ENCODE results near the gene DNAH10.

Gene DNAH10

DNA sequence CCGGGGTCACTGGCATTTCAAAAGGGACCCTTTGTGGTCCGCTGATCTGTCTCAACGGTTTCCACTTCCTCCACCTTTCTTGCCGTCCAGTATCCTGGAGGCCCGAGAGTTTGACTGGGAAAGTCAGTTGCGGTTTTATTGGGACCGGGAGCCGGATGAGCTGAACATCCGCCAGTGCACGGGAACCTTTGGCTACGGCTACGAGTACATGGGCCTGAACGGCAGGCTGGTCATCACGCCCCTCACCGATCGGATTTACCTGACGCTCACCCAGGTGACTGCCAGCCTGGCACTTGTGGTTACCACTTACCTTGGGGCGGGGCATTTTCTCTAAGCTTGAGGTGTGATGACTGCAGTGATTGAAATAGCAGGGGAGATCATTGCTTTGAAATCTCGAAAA lies 83.8 kb downstream of the DNAH10 start:
- no peak overlapping the region for H3K4me3 ChIP-seq (ENCODE audit: low read length)
- H3K9ac ChIP-seq (ENCODE audit: low read depth, low read length), result no peak overlapping the region
- H3K27ac ChIP-seq (ENCODE audit: low read depth, low read length), result no peak overlapping the region
- no peaks in the 10 kb centered on the region for H3K36me3 ChIP-seq (ENCODE audit: insufficient read depth, low read length)
- no peaks in the 10 kb centered on the region for H3K9me3 ChIP-seq (ENCODE audit: insufficient read depth, low read depth, low read length)
- WGBS, result 95% methylated on average over 19 of the region's 19 CpGs
- H3K27me3 ChIP-seq (ENCODE audit: insufficient read depth, low read length), result no peaks in the 10 kb centered on the region; the same call in 1 of the 2 replicates
- H3K4me1 ChIP-seq (ENCODE audit: insufficient read depth, low read length), result no peaks in the 10 kb centered on the region

DNA sequence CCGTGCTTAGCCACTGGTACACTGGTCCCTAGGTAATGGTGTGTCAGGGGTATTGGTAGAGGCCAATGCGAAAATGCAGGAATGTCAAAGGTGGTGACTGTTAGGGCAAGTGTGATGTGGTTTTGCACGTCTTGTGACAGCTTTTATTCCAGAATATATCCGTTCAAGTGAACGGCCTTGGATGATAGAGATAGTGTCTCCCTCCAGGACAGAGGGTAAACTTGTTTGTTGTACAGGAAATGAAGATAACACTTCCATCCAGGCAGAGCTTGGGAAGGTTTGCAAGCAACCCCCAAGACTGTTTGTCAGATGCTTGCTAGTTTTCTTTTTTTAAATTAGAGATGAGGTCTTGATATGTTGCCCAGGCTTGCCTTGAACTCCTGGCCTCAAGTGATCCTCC lies 84.2 kb downstream of the DNAH10 start:
- Histone ChIP-seq H3K36me3 (ENCODE audit: insufficient read depth, low read length) (no peaks in the 10 kb centered on the region), H3K9ac (ENCODE audit: low read depth, low read length) (no peak overlapping the region), H3K4me3 (ENCODE audit: low read length) (no peak overlapping the region), H3K27ac (ENCODE audit: low read depth, low read length) (no peak overlapping the region), H3K4me1 (ENCODE audit: insufficient read depth, low read length) (no peaks in the 10 kb centered on the region), H3K9me3 (ENCODE audit: insufficient read depth, low read depth, low read length) (no peaks in the 10 kb centered on the region), H3K27me3 (ENCODE audit: insufficient read depth, low read length) (no peaks in the 10 kb centered on the region)
- WGBS, result 91% methylated on average over 5 of the region's 5 CpGs

- Histone ChIP-seq H3K9me3 (ENCODE audit: insufficient read depth, low read depth, low read length) (no peaks in the 10 kb centered on the region), H3K9ac (ENCODE audit: low read depth, low read length) (no peak overlapping the region), H3K27me3 (ENCODE audit: insufficient read depth, low read length) (0 out of 2 replicates have a peak, but pooled peaks cover 2% of the 10 kb centered on the region), H3K27ac (ENCODE audit: low read depth, low read length) (no peak overlapping the region), H3K4me3 (ENCODE audit: low read length) (no peak overlapping the region), H3K4me1 (ENCODE audit: insufficient read depth, low read length) (no peaks in the 10 kb centered on the region), H3K36me3 (ENCODE audit: insufficient read depth, low read length) (no peaks in the 10 kb centered on the region)
- WGBS, result 90% methylated on average over 2 of the region's 2 CpGs
Observed at GRCh38 chr12:123847019-123847418, 84.9 kb downstream of the DNAH10 start.

DNA sequence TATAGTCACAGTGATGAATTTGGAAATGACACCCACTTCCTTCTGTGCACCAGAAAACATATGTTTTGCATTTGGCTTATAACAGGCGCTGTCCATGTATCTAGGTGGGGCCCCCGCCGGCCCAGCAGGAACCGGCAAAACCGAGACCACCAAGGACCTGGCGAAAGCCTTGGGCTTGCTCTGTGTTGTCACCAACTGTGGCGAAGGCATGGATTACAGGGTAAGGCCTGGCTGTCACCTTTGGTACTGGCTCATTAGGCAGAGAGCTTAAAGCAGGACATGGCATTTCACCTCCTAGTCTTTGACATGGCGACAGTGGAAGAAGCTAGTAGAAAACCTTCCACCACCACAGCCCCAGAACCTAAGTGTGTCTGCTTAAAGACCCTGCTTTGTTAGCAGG lies 85.8 kb downstream of the DNAH10 start:
- Histone ChIP-seq H3K36me3 (ENCODE audit: insufficient read depth, low read length) (no peaks in the 10 kb centered on the region), H3K4me3 (ENCODE audit: low read length) (no peak overlapping the region), H3K27ac (ENCODE audit: low read depth, low read length) (no peak overlapping the region), H3K4me1 (ENCODE audit: insufficient read depth, low read length) (no peaks in the 10 kb centered on the region), H3K27me3 (ENCODE audit: insufficient read depth, low read length) (peaks cover 5% of the 10 kb centered on the region; the same call in 1 of the 2 replicates), H3K9ac (ENCODE audit: low read depth, low read length) (no peak overlapping the region), H3K9me3 (ENCODE audit: insufficient read depth, low read depth, low read length) (no peaks in the 10 kb centered on the region)
- 95% methylated on average over 8 of the region's 8 CpGs for WGBS

GRCh38 chr12:123849517-123849916 lies 87.4 kb downstream of the DNAH10 start:
- no peak overlapping the region for H3K9ac ChIP-seq (ENCODE audit: low read depth, low read length)
- H3K27me3 ChIP-seq (ENCODE audit: insufficient read depth, low read length), result peaks cover 7% of the 10 kb centered on the region; the same call in 1 of the 2 replicates
- no peaks in the 10 kb centered on the region for H3K4me1 ChIP-seq (ENCODE audit: insufficient read depth, low read length)
- no peak overlapping the region for H3K4me3 ChIP-seq (ENCODE audit: low read length)
- H3K27ac ChIP-seq (ENCODE audit: low read depth, low read length), result no peak overlapping the region
- 91% methylated on average over 3 of the region's 3 CpGs for WGBS
- H3K36me3 ChIP-seq (ENCODE audit: insufficient read depth, low read length), result no peaks in the 10 kb centered on the region
- no peaks in the 10 kb centered on the region for H3K9me3 ChIP-seq (ENCODE audit: insufficient read depth, low read depth, low read length)

DNA sequence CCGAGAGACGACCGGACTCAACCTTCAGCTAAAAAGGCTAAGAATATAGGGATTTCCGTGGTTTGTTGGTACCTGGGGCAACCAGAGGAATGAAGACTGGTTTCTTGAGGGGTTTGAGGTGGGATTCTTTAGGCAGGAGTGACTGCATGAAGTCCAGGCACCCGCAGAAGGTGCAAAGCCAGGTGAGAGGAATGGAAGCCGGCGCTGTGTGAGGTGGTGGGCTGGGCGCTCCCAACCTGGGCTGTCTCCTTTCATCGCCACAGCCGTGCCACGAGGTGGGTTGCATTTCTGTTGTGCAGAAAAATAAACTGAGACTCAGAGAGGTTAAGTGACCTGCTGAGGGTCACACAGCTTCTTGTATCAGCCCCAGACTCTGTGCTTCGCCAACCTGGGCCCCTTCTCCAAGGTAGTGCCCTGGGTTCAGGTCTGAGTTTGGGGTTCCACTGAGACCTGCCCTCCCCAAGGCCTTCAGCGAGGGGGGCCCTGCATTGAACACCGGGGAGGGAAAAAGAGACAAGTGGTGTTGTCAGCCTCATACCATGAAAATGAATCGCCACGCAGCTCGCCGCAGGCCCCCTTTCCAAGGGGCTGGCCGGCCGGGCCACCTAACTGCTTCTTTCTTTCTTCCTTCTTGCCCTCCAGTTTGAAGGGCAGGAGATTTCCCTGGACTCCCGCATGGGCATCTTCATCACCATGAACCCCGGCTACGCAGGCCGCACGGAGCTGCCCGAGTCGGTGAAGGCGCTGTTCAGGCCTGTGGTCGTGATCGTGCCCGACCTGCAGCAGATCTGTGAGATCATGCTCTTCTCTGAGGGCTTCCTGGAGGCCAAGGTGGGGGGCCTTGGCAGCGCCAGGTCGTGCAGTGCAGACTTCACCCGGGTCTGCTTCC lies 88.4 kb downstream of the DNAH10 start:
- WGBS, result 94% methylated on average over 34 of the region's 34 CpGs
- Histone ChIP-seq H3K27me3 (ENCODE audit: insufficient read depth, low read length) (peaks cover 7% of the 10 kb centered on the region; the same call in 1 of the 2 replicates), H3K9ac (ENCODE audit: low read depth, low read length) (no peak overlapping the region), H3K36me3 (ENCODE audit: insufficient read depth, low read length) (no peaks in the 10 kb centered on the region), H3K4me1 (ENCODE audit: insufficient read depth, low read length) (no peaks in the 10 kb centered on the region), H3K27ac (ENCODE audit: low read depth, low read length) (no peak overlapping the region), H3K9me3 (ENCODE audit: insufficient read depth, low read depth, low read length) (no peaks in the 10 kb centered on the region), H3K4me3 (ENCODE audit: low read length) (no peak overlapping the region)

GRCh38 chr12:123853396-123854070 lies 91.4 kb downstream of the DNAH10 start:
- H3K4me1 ChIP-seq (ENCODE audit: insufficient read depth, low read length), result no peaks in the 10 kb centered on the region
- no peaks in the 10 kb centered on the region for H3K9me3 ChIP-seq (ENCODE audit: insufficient read depth, low read depth, low read length)
- no peak overlapping the region for H3K27ac ChIP-seq (ENCODE audit: low read depth, low read length)
- no peak overlapping the region for H3K9ac ChIP-seq (ENCODE audit: low read depth, low read length)
- no peaks in the 10 kb centered on the region for H3K36me3 ChIP-seq (ENCODE audit: insufficient read depth, low read length)
- H3K27me3 ChIP-seq (ENCODE audit: insufficient read depth, low read length), result peaks cover 7% of the 10 kb centered on the region; the same call in 1 of the 2 replicates
- 89% methylated on average over 28 of the region's 28 CpGs for WGBS
- no peak overlapping the region for H3K4me3 ChIP-seq (ENCODE audit: low read length)

DNA sequence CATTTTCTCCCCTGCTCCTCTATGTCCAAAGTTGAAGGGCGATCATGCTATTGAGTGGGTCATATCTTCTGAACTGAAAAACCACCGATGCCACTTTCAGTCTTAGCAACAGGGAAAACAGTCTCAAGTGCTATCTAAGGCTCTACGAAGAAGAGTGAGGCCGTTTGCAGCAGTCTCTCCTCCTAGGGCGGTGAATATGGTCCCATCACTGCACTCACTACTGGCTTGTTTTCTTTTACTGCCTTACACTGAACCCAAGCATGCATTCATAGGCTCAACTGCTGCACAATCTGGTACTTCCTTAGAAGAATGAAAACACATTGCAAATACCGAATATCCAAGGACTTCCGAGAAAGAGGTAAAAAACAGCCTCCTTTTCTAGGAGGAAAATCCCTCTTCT lies 92.1 kb downstream of the DNAH10 start:
- Histone ChIP-seq H3K9ac (ENCODE audit: low read depth, low read length) (no peak overlapping the region), H3K36me3 (ENCODE audit: insufficient read depth, low read length) (no peaks in the 10 kb centered on the region), H3K9me3 (ENCODE audit: insufficient read depth, low read depth, low read length) (no peaks in the 10 kb centered on the region), H3K27ac (ENCODE audit: low read depth, low read length) (no peak overlapping the region), H3K4me1 (ENCODE audit: insufficient read depth, low read length) (no peaks in the 10 kb centered on the region), H3K27me3 (ENCODE audit: insufficient read depth, low read length) (peaks cover 7% of the 10 kb centered on the region; the same call in 1 of the 2 replicates), H3K4me3 (ENCODE audit: low read length) (no peak overlapping the region)
- 81% methylated on average over 7 of the region's 7 CpGs for WGBS

DNA sequence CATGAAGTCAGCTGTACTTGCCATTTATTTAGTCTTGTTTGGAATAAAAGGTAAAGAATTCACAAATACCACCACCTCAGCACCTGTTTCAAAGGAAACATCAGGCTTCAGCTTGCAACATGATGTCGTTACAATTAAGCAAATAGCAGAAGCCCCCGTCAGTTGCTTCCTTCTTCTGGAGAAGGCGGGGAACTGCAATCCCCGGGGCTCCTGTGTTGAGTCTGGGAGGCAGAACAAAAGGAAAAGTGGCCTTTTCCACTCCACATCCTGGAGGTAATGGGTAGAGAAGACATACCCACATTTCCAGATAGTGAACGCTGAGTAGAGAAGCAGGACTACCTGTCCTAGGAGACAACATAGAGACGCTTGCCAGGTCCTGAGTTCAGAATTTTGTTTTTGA lies 92.8 kb downstream of the DNAH10 start:
- Histone ChIP-seq H3K36me3 (ENCODE audit: insufficient read depth, low read length) (no peaks in the 10 kb centered on the region), H3K27me3 (ENCODE audit: insufficient read depth, low read length) (peaks cover 7% of the 10 kb centered on the region; the same call in 1 of the 2 replicates), H3K9ac (ENCODE audit: low read depth, low read length) (no peak overlapping the region), H3K27ac (ENCODE audit: low read depth, low read length) (no peak overlapping the region), H3K4me1 (ENCODE audit: insufficient read depth, low read length) (no peaks in the 10 kb centered on the region), H3K4me3 (ENCODE audit: low read length) (no peak overlapping the region), H3K9me3 (ENCODE audit: insufficient read depth, low read depth, low read length) (no peaks in the 10 kb centered on the region)
- WGBS, result 69% methylated on average over 6 of the region's 6 CpGs

GRCh38 chr12:123856681-123857080 lies 94.6 kb downstream of the DNAH10 start:
- WGBS, result 94% methylated on average over 1 of the region's 1 CpG
- peaks cover 7% of the 10 kb centered on the region; the same call in 1 of the 2 replicates for H3K27me3 ChIP-seq (ENCODE audit: insufficient read depth, low read length)

DNA sequence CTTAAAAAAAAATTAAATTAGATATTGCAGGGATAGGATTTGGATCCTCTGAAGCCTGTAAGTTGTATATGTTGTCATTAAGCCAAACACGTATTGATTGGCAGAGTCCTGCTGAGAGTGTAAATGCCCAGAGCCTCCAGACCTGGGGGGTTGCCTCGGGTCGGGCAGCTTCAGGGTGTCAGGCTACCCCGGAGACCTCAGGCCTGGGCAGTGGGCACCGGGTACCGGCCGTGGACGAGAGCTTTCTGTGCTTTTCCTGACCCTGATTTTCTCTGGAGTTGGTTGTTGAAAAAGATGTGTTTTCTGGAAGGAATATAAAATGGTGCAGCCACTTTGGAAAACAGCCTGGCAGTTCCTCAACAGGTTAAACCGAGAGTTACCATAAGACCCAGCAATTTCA lies 96.1 kb downstream of the DNAH10 start:
- Histone ChIP-seq H3K4me1 (ENCODE audit: insufficient read depth, low read length) (no peaks in the 10 kb centered on the region), H3K27ac (ENCODE audit: low read depth, low read length) (no peak overlapping the region), H3K27me3 (ENCODE audit: insufficient read depth, low read length) (no peaks in the 10 kb centered on the region; the same call in 1 of the 2 replicates), H3K4me3 (ENCODE audit: low read length) (no peak overlapping the region), H3K9me3 (ENCODE audit: insufficient read depth, low read depth, low read length) (no peaks in the 10 kb centered on the region), H3K9ac (ENCODE audit: low read depth, low read length) (no peak overlapping the region), H3K36me3 (ENCODE audit: insufficient read depth, low read length) (no peaks in the 10 kb centered on the region)
- 82% methylated on average over 9 of the region's 9 CpGs for WGBS

More at GRCh38 chr12:123856681-123857080, 94.6 kb downstream of the DNAH10 start:
- H3K9me3 ChIP-seq (ENCODE audit: insufficient read depth, low read depth, low read length), result no peaks in the 10 kb centered on the region
- no peaks in the 10 kb centered on the region for H3K4me1 ChIP-seq (ENCODE audit: insufficient read depth, low read length)
- no peak overlapping the region for H3K4me3 ChIP-seq (ENCODE audit: low read length)
- no peaks in the 10 kb centered on the region for H3K36me3 ChIP-seq (ENCODE audit: insufficient read depth, low read length)
- H3K9ac ChIP-seq (ENCODE audit: low read depth, low read length), result no peak overlapping the region
- H3K27ac ChIP-seq (ENCODE audit: low read depth, low read length), result no peak overlapping the region
